WTC11 (cell line): Measurements from ENCODE around the gene FRS3. TPM values are rescaled to one million over a fixed set of nuclear protein-coding genes. Genes with fewer than 3 reads are reported as not detected.

Source experiments
- ATAC-seq: fragments of 200-7000 bp; cut with Tn5 transposase; 2 replicates; pipeline ENCODE4 v1.10.0; 2021; ENCODE audit warnings: mild to moderate bottlenecking, moderate library complexity
- CTCF ChIA-PET: fragments of 300-600 bp; sonication (Branson Sonifier 250); formaldehyde crosslinking; loops from one replicate; lab custom pipeline; 2021; ENCODE audit warnings: antibody characterized with exemption; lab: Charles Lee
- POLR2A ChIA-PET: fragments of 350-600 bp; sonication (Branson Sonifier 250); formaldehyde crosslinking; loops from one replicate; lab custom pipeline; 2021; ENCODE audit warnings: antibody characterized with exemption; lab: Charles Lee
- DNase-seq: peaks from one replicate; pipeline ENCODE4 v3.0.0; 2021; ENCODE audit warnings: low spot score
- H3K27ac Mint-ChIP-seq: 2 replicates; pipeline ENCODE4 v1.8.0; 2021; ENCODE audit warnings: mixed read lengths
- H3K27me3 Mint-ChIP-seq: 2 replicates; pipeline ENCODE4 v1.8.0; 2021; ENCODE audit warnings: low read depth, mild to moderate bottlenecking, moderate library complexity, mixed read lengths
- H3K36me3 Mint-ChIP-seq: 2 replicates; pipeline ENCODE4 v1.8.0; 2021; ENCODE audit warnings: mixed read lengths
- H3K4me1 Mint-ChIP-seq: 2 replicates; pipeline ENCODE4 v1.8.0; 2022; ENCODE audit warnings: mixed read lengths
- H3K4me3 Mint-ChIP-seq: 2 replicates; pipeline ENCODE4 v1.8.0; 2021; ENCODE audit warnings: mild to moderate bottlenecking, moderate library complexity, mixed read lengths
- H3K9me3 Mint-ChIP-seq: 2 replicates; pipeline ENCODE4 v1.8.0; 2021; ENCODE audit warnings: mixed read lengths
- ARID4B ChIP-seq: sonication (generic); formaldehyde crosslinking; IDR thresholded peaks from 2 replicates; pipeline ENCODE4 v1.8.0; 2023; ENCODE audit warnings: missing genetic modification reagents, mild to moderate bottlenecking, borderline replicate concordance
- ATF2 ChIP-seq: sonication (generic); formaldehyde crosslinking; IDR thresholded peaks from 2 replicates; pipeline ENCODE4 v1.8.1; 2022; ENCODE audit warnings: low read depth, missing genetic modification reagents, borderline replicate concordance
- ATF6 ChIP-seq: sonication (generic); formaldehyde crosslinking; IDR thresholded peaks from 2 replicates; pipeline ENCODE4 v1.8.1; 2023; ENCODE audit warnings: mild to moderate bottlenecking, missing genetic modification reagents
- ESRRA ChIP-seq: sonication (generic); formaldehyde crosslinking; IDR thresholded peaks from 2 replicates; pipeline ENCODE4 v1.8.1; 2022; ENCODE audit warnings: mild to moderate bottlenecking, missing genetic modification reagents, borderline replicate concordance
- FOXJ3 ChIP-seq: sonication (generic); formaldehyde crosslinking; IDR thresholded peaks from 2 replicates; pipeline ENCODE4 v1.9.0; 2021; ENCODE audit warnings: missing genetic modification reagents, mild to moderate bottlenecking, borderline replicate concordance
- KAT7 ChIP-seq: sonication (generic); formaldehyde crosslinking; IDR thresholded peaks from 2 replicates; pipeline ENCODE4 v1.8.1; 2023; ENCODE audit warnings: missing genetic modification reagents, mild to moderate bottlenecking, borderline replicate concordance
- MLX ChIP-seq: sonication (generic); formaldehyde crosslinking; IDR thresholded peaks from 2 replicates; pipeline ENCODE4 v1.8.1; 2023; ENCODE audit warnings: mild to moderate bottlenecking, missing genetic modification reagents, moderate library complexity
- MXD4 ChIP-seq: fragments of 250-450 bp; sonication (Bioruptor Pico); IDR thresholded peaks from 2 replicates; pipeline ENCODE4 v1.8.0; 2021; ENCODE audit warnings: mild to moderate bottlenecking, moderate library complexity, borderline replicate concordance
- NR2C2 ChIP-seq: sonication (generic); formaldehyde crosslinking; IDR thresholded peaks from 2 replicates; pipeline ENCODE4 v1.8.0; 2022; ENCODE audit warnings: mild to moderate bottlenecking, missing genetic modification reagents
- PRDM15 ChIP-seq: sonication (generic); formaldehyde crosslinking; IDR thresholded peaks from 2 replicates; pipeline ENCODE4 v1.8.0; 2022; ENCODE audit warnings: missing genetic modification reagents
- SP1 ChIP-seq: sonication (generic); formaldehyde crosslinking; conservative IDR thresholded peaks from 2 replicates; pipeline ENCODE4 v1.8.1; 2022; ENCODE audit warnings: missing genetic modification reagents
- USF1 ChIP-seq: sonication (generic); formaldehyde crosslinking; IDR thresholded peaks from 2 replicates; pipeline ENCODE4 v1.8.0; 2022; ENCODE audit warnings: mild to moderate bottlenecking, missing genetic modification reagents
- USF2 ChIP-seq: sonication (generic); formaldehyde crosslinking; IDR thresholded peaks from 2 replicates; pipeline ENCODE4 v1.8.1; 2023; ENCODE audit warnings: mild to moderate bottlenecking, missing genetic modification reagents, moderate library complexity
- ZBTB21 ChIP-seq: sonication (generic); formaldehyde crosslinking; IDR thresholded peaks from 2 replicates; pipeline ENCODE4 v1.8.1; 2023; ENCODE audit warnings: mild to moderate bottlenecking, missing genetic modification reagents, borderline replicate concordance
- ZNF396 ChIP-seq: fragments of 250-450 bp; sonication (Bioruptor Pico); IDR thresholded peaks from 2 replicates; pipeline ENCODE4 v1.8.0; 2021; ENCODE audit warnings: mild to moderate bottlenecking, moderate library complexity, borderline replicate concordance
- ZSCAN18 ChIP-seq: fragments of 250-450 bp; sonication (Bioruptor Pico); IDR thresholded peaks from 2 replicates; pipeline ENCODE4 v2.1.2; 2022; ENCODE audit warnings: mild to moderate bottlenecking, moderate library complexity
- total RNA-seq: library from RNA; stranded (reverse); gene quantifications from 3 replicates; pipeline ENCODE4 v1.2.3, GENCODE V29; 2021

FRS3 gene
- total RNA-seq, 1 experiment from 2014 or later, result 7.8 TPM

- peaks cover 51% of the 10 kb centered on the region for H3K4me1 Mint-ChIP-seq
- peaks cover 14% of the 10 kb centered on the region for H3K27me3 Mint-ChIP-seq
- no peak for ATAC-seq
- POLR2A ChIA-PET, result no interaction called here
- no peaks in the 10 kb centered on the region for H3K36me3 Mint-ChIP-seq
- no peak for TF ChIP-seq FOXJ3
- TF ChIP-seq MLX (CRISPR knock-in tag), result no peak
- no peak for TF ChIP-seq MXD4 (CRISPR knock-in tag)
- no peak for TF ChIP-seq USF1 (CRISPR knock-in tag)
- TF ChIP-seq SP1 (CRISPR knock-in tag), result no peak
- TF ChIP-seq ATF2 (CRISPR knock-in tag), result no peak
- TF ChIP-seq ZSCAN18 (CRISPR knock-in tag), result no peak
- TF ChIP-seq, all 79 proteins: peak for 0
- H3K27ac Mint-ChIP-seq, result no peak overlapping the region
- no peak for DNase-seq
- no peak overlapping the region for H3K4me3 Mint-ChIP-seq
- CTCF ChIA-PET, result interaction anchor here (0.8 to 2.1 kb wide), 6 partner anchors 8 to 59 kb away, joined by 3 to 6 read pairs (median 4); partner anchors contain the start of gene TOMM6
- no peaks in the 10 kb centered on the region for H3K9me3 Mint-ChIP-seq
Observed at GRCh38 chr6:41728073-41728936, 51.4 kb downstream of the FRS3 start.

- Mint-ChIP-seq H3K4me3 (no peak overlapping the region), H3K27ac (no peak overlapping the region), H3K9me3 (no peaks in the 10 kb centered on the region), H3K27me3 (peaks cover 8% of the 10 kb centered on the region), H3K4me1 (peaks cover 51% of the 10 kb centered on the region), H3K36me3 (no peaks in the 10 kb centered on the region)
- POLR2A ChIA-PET, result no interaction called here
- DNase-seq, result no peak
- ATAC-seq, result no peak
- CTCF ChIA-PET, result interaction anchor here (0.8 to 2.1 kb wide), 4 partner anchors 8 to 58 kb away, joined by 3 to 5 read pairs (median 4); no protein-coding TSS in a partner anchor
- no peak for TF ChIP-seq PRDM15
- no peak for TF ChIP-seq ZBTB21
- TF ChIP-seq ARID4B (CRISPR knock-in tag), result no peak
- TF ChIP-seq KAT7, result no peak
- no peak for TF ChIP-seq USF2 (CRISPR knock-in tag)
- TF ChIP-seq ZNF396 (CRISPR knock-in tag), result no peak
- TF ChIP-seq MLX (CRISPR knock-in tag), result no peak
- TF ChIP-seq ATF6 (CRISPR knock-in tag), result no peak
- no peak for TF ChIP-seq NR2C2 (CRISPR knock-in tag)
- TF ChIP-seq ESRRA (CRISPR knock-in tag), result no peak
Observed at GRCh38 chr6:41727705-41728072, 52.0 kb downstream of the FRS3 start.
